Cerebellar cortex (tissue), 1 donor: Measurements from ENCODE around the gene SDC4.
A peak's percentile ranks its signal among the peaks of the same experiment; 100 is the strongest.

Experiments used
- DNase-seq: peaks from one replicate; pipeline ENCODE4 v3.0.0-alpha.2; 2015; ENCODE audit warnings: low spot score

Gene SDC4

GRCh38 chr20:45297786-45298497 lies 50.3 kb downstream of the SDC4 start:
- no peak for DNase-seq

GRCh38 chr20:45294659-45295058 lies 53.6 kb downstream of the SDC4 start:
- no peak for DNase-seq

GRCh38 chr20:45294003-45294368 lies 54.2 kb downstream of the SDC4 start:
- DNase-seq: no peak

- peak; percentile 32 for DNase-seq
Measured at GRCh38 chr20:45293041-45294002, 54.9 kb downstream of the SDC4 start.

- no peak for DNase-seq
Measured at GRCh38 chr20:45292343-45292742, 55.9 kb downstream of the SDC4 start.

- DNase-seq: no peak
Measured at GRCh38 chr20:45291526-45291925, 56.7 kb downstream of the SDC4 start.

- peak; percentile 66 for DNase-seq
Measured at GRCh38 chr20:45290677-45291355, 57.4 kb downstream of the SDC4 start.

- DNase-seq: no peak
Measured at GRCh38 chr20:45289942-45290676, 58.1 kb downstream of the SDC4 start.

GRCh38 chr20:45288860-45289259 lies 59.4 kb downstream of the SDC4 start:
- DNase-seq: no peak

GRCh38 chr20:45288376-45288775 lies 59.8 kb downstream of the SDC4 start:
- no peak for DNase-seq

GRCh38 chr20:45283551-45284057 lies 64.6 kb downstream of the SDC4 start:
- DNase-seq: no peak

- no peak for DNase-seq
Measured at GRCh38 chr20:45282700-45283550, 65.3 kb downstream of the SDC4 start.

- no peak for DNase-seq
Measured at GRCh38 chr20:45279992-45280391, 68.2 kb downstream of the SDC4 start.

- DNase-seq: no peak
Measured at GRCh38 chr20:45275338-45275737, 72.9 kb downstream of the SDC4 start.
